NCI-H345 (cell line): ENCODE results near the gene RFXAP.

Source experiments
- DNase-seq: peaks from one replicate; lab custom pipeline; 2025; lab: John Stamatoyannopoulos, UW

Gene RFXAP

GRCh38 chr13:36866232-36866631, 47.2 kb downstream of the RFXAP start:
- DNase-seq = no peak

GRCh38 chr13:36870050-36870692, 51.1 kb downstream of the RFXAP start:
- DNase-seq = no peak

- DNase-seq = no peak
Observed at GRCh38 chr13:36872621-36873020, 53.6 kb downstream of the RFXAP start.

DNA sequence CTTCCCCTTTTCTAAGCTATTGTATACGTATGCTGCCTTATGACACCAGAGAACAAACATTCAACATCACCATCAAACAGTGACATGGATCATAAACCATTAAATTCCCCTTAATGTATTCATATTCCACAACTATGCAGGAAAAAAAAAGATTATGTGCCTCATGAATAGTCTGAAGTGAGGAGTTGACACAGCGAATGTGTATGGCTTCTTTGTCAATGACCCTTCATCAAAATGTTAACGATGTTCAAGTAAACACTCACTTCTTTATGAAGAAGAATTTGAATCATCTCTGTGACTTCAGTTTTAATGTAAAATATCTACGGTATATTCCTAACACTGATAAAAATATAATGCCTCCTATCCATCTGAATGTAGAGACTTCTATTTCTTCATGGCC, 56.4 kb downstream of the RFXAP start:
- peak; percentile 24 for DNase-seq

DNA sequence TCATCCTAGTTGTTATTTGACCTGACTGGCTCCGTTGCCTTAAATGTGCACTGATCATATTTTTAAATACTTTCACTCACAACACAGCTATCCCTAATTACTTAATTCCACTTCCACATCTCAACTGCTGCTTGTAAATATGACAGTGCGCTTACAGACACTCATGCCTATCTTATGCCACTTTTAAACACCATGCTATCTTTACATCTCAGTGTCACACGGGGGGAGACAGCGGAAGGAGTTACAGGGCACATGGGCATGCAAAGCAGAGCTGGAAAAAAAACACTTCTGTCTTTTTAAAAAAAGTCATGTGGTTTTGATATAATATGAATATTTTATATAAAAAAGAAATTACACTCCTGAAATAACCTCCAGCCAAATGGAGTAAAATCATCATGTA, 56.9 kb downstream of the RFXAP start:
- DNase-seq = no peak
